K562 (cell line): ENCODE results near the gene SEPTIN1. TPM values are rescaled to one million over a fixed set of nuclear protein-coding genes. Genes with fewer than 3 reads are reported as not detected.
A peak's percentile ranks its signal among the peaks of the same experiment; 100 is the strongest.

Experiments
- ATAC-seq: fragments of 200-7000 bp; cut with Tn5 transposase; 3 replicates; pipeline ENCODE4 v1.9.1; 2020; ENCODE audit warnings: moderate library complexity
- BruUV-seq: library from RNA; stranded (reverse); fragments of 400-500 nt; replicated peaks from 2 replicates; lab custom pipeline; 2021; lab: Mats Ljungman, UMichigan
- CTCF ChIA-PET: fragments of 300-600 bp; formaldehyde crosslinking; extraction: SDS; loops from one replicate; lab custom pipeline; 2021; ENCODE audit warnings: low intra/inter-chr PET ratio; lab: Yijun Ruan, JAX
- POLR2A ChIA-PET: fragments of 300-600, 350-650 bp; sonication (Branson Sonifier 250); formaldehyde crosslinking; extraction: SDS; loops from one replicate; lab custom pipeline; 2021; ENCODE audit warnings: antibody characterized with exemption, inconsistent platforms; lab: Yijun Ruan, JAX
- DNase-seq, 4 experiments: peaks; one replicate each; pipeline versions ENCODE4 v3.0.0 to v3.0.0-alpha.2; 2011 to 2018; ENCODE audit warnings: low spot score in 3 of 4, mixed read lengths in 3 of 4; ENCODE audit errors: extremely low read depth in 1 of 4
- FAIRE-seq: peaks from 2 replicates; lab custom pipeline; 2011; peaks lifted over from hg19 to GRCh38; lab: Jason Lieb, UNC
- H2AFZ ChIP-seq: 2 replicates; pipeline ENCODE4 v1.6.0; 2011; ENCODE audit warnings: low read depth, low read length, control low read depth, inconsistent platforms
- H3K27ac ChIP-seq: fragments of 200-600 bp; 3 replicates; pipeline ENCODE4 v1.8.0; 2011; ENCODE audit warnings: low read depth, mild to moderate bottlenecking, control low read depth, inconsistent platforms, low read length, moderate library complexity, mixed read lengths; ENCODE audit errors: extremely low read depth
- H3K27me3 ChIP-seq, 2 experiments: fragments of 300-600 bp in 1 of 2; 2 replicates in 1 of 2; 3 replicates in 1 of 2; pipeline versions ENCODE4 v1.6.0 to v1.8.0; 2011; ENCODE audit warnings: inconsistent platforms in 2 of 2, low read length in 2 of 2, mild to moderate bottlenecking in 1 of 2, mixed read lengths in 1 of 2, moderate library complexity in 1 of 2; ENCODE audit not compliant: control insufficient read depth in 2 of 2, insufficient read depth in 2 of 2
- H3K36me3 ChIP-seq: fragments of 300-600 bp; 3 replicates; pipeline ENCODE4 v1.8.0; 2011; ENCODE audit warnings: mild to moderate bottlenecking, low read length, inconsistent platforms; ENCODE audit not compliant: control insufficient read depth, insufficient read depth
- H3K4me1 ChIP-seq, 2 experiments: fragments of 200-600 bp in 1 of 2; replicated peaks in 1 of 2; 2 replicates in 1 of 2; 3 replicates in 1 of 2; pipeline versions ENCODE4 v1.5.1 to v1.8.0; 2011; ENCODE audit warnings: inconsistent platforms in 2 of 2, low read length in 2 of 2, mild to moderate bottlenecking in 1 of 2, mixed read lengths in 1 of 2, moderate library complexity in 1 of 2; ENCODE audit not compliant: control insufficient read depth in 2 of 2, insufficient read depth in 2 of 2
- H3K4me2 ChIP-seq: 2 replicates; pipeline ENCODE4 v1.6.1; 2011; ENCODE audit warnings: low read length, control low read depth, inconsistent platforms, mixed read lengths; ENCODE audit not compliant: insufficient read depth
- H3K4me3 ChIP-seq: fragments of 200-600 bp; sonication (generic), shearing (Covaris generic); 2 replicates; pipeline ENCODE4 v1.5.1; 2016; ENCODE audit warnings: control low read depth, inconsistent platforms
- H3K79me2 ChIP-seq: fragments of 200-600 bp; 3 replicates; pipeline ENCODE4 v1.8.0; 2011; ENCODE audit warnings: low read length, inconsistent platforms; ENCODE audit not compliant: control insufficient read depth, insufficient read depth
- H3K9ac ChIP-seq, 2 experiments: 2 replicates each; pipeline versions ENCODE4 v1.6.0 to v1.6.1; 2011; ENCODE audit warnings: low read depth in 2 of 2, low read length in 2 of 2, control low read depth in 1 of 2, inconsistent platforms in 1 of 2, mild to moderate bottlenecking in 1 of 2, mixed read lengths in 1 of 2; ENCODE audit not compliant: insufficient read depth in 1 of 2
- H3K9me1 ChIP-seq: one replicate; pipeline ENCODE4 v1.6.0; 2011; ENCODE audit warnings: inconsistent platforms, mild to moderate bottlenecking, low read length, moderate library complexity; ENCODE audit not compliant: control insufficient read depth, insufficient read depth
- H3K9me3 ChIP-seq: replicated peaks from 2 replicates; pipeline ENCODE4 v1.5.1; 2011; ENCODE audit warnings: low read depth, low read length, inconsistent platforms; ENCODE audit not compliant: control insufficient read depth, insufficient read depth
- H4K20me1 ChIP-seq: replicated peaks from 2 replicates; pipeline ENCODE4 v1.6.1; 2011; ENCODE audit warnings: low read length, inconsistent platforms, mixed read lengths; ENCODE audit not compliant: control insufficient read depth, insufficient read depth
- ARNT ChIP-seq, 2 experiments: fragments of 450-650 bp; IDR thresholded peaks; 2 replicates each; pipeline ENCODE4 v1.6.1; 2016; ENCODE audit warnings: mild to moderate bottlenecking in 1 of 2
- CHD2 ChIP-seq: IDR thresholded peaks from 2 replicates; pipeline ENCODE4 v1.6.1; 2011; ENCODE audit warnings: low read depth, low read length
- DPF2 ChIP-seq: fragments of 450-650 bp; IDR thresholded peaks from 2 replicates; pipeline ENCODE4 v1.6.1; 2016
- ETS2 ChIP-seq: IDR thresholded peaks from 2 replicates; pipeline ENCODE4 v1.6.1; 2016; ENCODE audit warnings: borderline replicate concordance, missing genetic modification characterization, mild to moderate bottlenecking, moderate library complexity, missing compliant biosample characterization; ENCODE audit not compliant: poor library complexity, severe bottlenecking
- TRIM24 ChIP-seq, 2 experiments: fragments of 450-650 bp; IDR thresholded peaks; 2 replicates each; pipeline ENCODE4 v1.6.1; 2016
- YBX1 ChIP-seq: fragments of 450-650 bp; IDR thresholded peaks from 2 replicates; pipeline ENCODE4 v1.7.1; 2016; ENCODE audit warnings: mild to moderate bottlenecking
- WGBS: fragments of 100-300 bp; shearing (Covaris generic); methylation state at CpG from one replicate; pipeline ENCODE4 v1.1.6; 2016; ENCODE audit warnings: low coverage, mixed read lengths; ENCODE audit not compliant: insufficient coverage; ENCODE audit errors: missing lambda C conversion rate; 5-methylcytosine and 5-hydroxymethylcytosine counted together
- in situ Hi-C: fragments of 300-500 bp; cut with MboI; formaldehyde crosslinking; loops from 4 replicates; pipeline ENCODE4 v1.15.0; 2018; ENCODE audit warnings: inconsistent platforms, mixed read lengths
- intact Hi-C: fragments of 100-400 bp; cut with micrococcal nuclease; formaldehyde crosslinking; loops from 2 replicates; pipeline ENCODE4 v1.14.2; 2022
- polyA plus RNA-seq, 8 experiments: library from polyadenylated mRNA; depleted of rRNA in 4 of 8; stranded (reverse) in 5 of 8; unstranded in 3 of 8; fragments of >200 nt; fragmentation: Nextera tagmentation in 2 of 8; fragmentation: Illumina TruSeq in 1 of 8; extraction: Ambion mirVana in 2 of 8; extraction: Trizol in 1 of 8; gene quantifications; 2 replicates each; pipeline versions ENCODE4 v1.2.1 to v1.2.3, GENCODE V29; 2011 to 2014; ENCODE audit warnings: inconsistent platforms in 1 of 8, missing spikeins in 1 of 8
- total RNA-seq, 7 experiments: library from RNA; depleted of rRNA in 6 of 7; stranded (reverse); fragments of >200 nt in 6 of 7; fragmentation: Illumina TruSeq in 2 of 7; extraction: Trizol in 2 of 7; gene quantifications; 2 replicates each; pipeline versions ENCODE4 v1.2.1 to v1.2.3, GENCODE V29; 2011 to 2021; ENCODE audit warnings: low replicate concordance in 1 of 7
- TF ChIP-seq, protein P1 (sequence below): fragments of 450-650 bp; formaldehyde crosslinking; IDR thresholded peaks from 2 replicates; pipeline ENCODE4 v1.4.0; 2022; ENCODE audit warnings: missing genetic modification characterization
- TF ChIP-seq, protein P2 (sequence below): fragments of 450-650 bp; IDR thresholded peaks from 2 replicates; pipeline ENCODE4 v1.6.1; 2016
- TF ChIP-seq, protein P3 (sequence below): fragments of 250-450 bp; sonication (Bioruptor Pico); IDR thresholded peaks from 2 replicates; pipeline ENCODE4 v1.4.0; 2020; ENCODE audit warnings: mild to moderate bottlenecking, moderate library complexity, borderline replicate concordance

The SEPTIN1 gene
- total and polyA plus RNA-seq, 9 of the 15 experiments (the other 6 are each of a cell fraction or from before 2014, with no cell fraction given): 0.23 to 5.6 (median 1.7) TPM; not detected in 1

DNA sequence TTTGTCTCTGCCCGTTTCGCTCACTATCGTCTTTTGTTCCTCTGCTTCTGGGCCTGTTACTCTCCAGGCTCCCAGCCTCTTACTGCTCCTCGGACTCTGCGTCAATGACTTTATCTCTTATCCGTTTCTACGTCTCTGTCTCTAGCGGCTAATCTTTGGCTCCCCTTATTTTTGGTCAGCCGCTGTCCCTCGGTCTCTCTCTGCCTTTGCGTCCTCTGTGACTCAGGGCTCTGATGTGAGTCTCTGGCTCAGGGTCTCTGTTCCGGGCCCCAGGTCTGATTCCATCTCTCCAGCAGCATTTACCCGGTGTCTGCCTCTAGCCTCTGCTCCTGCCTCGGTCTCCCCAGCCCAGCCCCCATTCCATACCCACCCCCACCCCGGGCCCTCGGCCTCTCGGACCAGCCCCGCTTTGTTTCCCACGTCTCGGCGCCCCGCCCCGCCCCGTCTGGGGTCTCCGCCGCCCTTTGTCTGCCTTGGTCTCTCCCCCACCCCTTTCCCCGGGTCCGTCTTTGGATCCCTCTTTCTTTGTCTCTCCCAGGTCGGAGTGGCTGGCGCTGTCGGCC is 12.3 kb upstream of the SEPTIN1 start (continued):
- TF ChIP-seq YBX1 (no peak), DPF2 (peak; percentile 66; the same call in 1 of the 2 replicates)
- TF ChIP-seq, all 486 proteins: peak for 27

DNA sequence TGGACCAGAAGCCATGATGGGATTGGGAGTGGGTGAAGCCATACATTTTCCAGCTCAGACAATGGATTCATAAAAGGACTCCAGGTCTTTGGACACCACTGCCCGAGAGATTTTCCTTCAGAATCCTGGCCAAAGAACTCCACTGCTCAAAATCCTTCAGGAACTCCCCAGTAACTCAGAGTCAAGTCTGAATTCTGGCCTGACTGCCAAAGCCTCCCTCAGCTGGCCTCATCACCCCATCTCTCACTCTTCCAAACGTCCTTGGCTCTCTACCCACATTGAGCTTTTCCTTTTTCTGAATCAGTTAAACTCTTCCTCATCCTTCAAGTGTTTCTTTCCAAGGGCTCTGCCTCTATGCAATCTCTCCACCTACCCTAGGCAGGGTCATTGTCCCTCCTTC is 1.2 kb upstream of the SEPTIN1 start:
- H3K36me3 ChIP-seq: peaks cover 7% of the 10 kb centered on the region; the same call in 1 of the 3 replicates
- H3K79me2 ChIP-seq: peaks cover 16% of the 10 kb centered on the region
- H3K27me3 ChIP-seq: no peaks in the 10 kb centered on the region
- H3K9ac ChIP-seq: no peak overlapping the region; a peak in 1 of 4 replicates
- TF ChIP-seq, protein P1, sequence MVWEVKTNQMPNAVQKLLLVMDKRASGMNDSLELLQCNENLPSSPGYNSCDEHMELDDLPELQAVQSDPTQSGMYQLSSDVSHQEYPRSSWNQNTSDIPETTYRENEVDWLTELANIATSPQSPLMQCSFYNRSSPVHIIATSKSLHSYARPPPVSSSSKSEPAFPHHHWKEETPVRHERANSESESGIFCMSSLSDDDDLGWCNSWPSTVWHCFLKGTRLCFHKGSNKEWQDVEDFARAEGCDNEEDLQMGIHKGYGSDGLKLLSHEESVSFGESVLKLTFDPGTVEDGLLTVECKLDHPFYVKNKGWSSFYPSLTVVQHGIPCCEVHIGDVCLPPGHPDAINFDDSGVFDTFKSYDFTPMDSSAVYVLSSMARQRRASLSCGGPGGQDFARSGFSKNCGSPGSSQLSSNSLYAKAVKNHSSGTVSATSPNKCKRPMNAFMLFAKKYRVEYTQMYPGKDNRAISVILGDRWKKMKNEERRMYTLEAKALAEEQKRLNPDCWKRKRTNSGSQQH (CRISPR knock-in tag): no peak
- TF ChIP-seq CHD2: no peak
- TF ChIP-seq ARNT (IDR thresholded peaks at IDR 0.05): no peak
- no peak for TF ChIP-seq TRIM24 (IDR thresholded peaks at IDR 0.05)
- TF ChIP-seq, protein P2, sequence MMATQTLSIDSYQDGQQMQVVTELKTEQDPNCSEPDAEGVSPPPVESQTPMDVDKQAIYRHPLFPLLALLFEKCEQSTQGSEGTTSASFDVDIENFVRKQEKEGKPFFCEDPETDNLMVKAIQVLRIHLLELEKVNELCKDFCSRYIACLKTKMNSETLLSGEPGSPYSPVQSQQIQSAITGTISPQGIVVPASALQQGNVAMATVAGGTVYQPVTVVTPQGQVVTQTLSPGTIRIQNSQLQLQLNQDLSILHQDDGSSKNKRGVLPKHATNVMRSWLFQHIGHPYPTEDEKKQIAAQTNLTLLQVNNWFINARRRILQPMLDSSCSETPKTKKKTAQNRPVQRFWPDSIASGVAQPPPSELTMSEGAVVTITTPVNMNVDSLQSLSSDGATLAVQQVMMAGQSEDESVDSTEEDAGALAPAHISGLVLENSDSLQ: no peak
- TF ChIP-seq ETS2 (tag): no peak
- TF ChIP-seq, protein P3, sequence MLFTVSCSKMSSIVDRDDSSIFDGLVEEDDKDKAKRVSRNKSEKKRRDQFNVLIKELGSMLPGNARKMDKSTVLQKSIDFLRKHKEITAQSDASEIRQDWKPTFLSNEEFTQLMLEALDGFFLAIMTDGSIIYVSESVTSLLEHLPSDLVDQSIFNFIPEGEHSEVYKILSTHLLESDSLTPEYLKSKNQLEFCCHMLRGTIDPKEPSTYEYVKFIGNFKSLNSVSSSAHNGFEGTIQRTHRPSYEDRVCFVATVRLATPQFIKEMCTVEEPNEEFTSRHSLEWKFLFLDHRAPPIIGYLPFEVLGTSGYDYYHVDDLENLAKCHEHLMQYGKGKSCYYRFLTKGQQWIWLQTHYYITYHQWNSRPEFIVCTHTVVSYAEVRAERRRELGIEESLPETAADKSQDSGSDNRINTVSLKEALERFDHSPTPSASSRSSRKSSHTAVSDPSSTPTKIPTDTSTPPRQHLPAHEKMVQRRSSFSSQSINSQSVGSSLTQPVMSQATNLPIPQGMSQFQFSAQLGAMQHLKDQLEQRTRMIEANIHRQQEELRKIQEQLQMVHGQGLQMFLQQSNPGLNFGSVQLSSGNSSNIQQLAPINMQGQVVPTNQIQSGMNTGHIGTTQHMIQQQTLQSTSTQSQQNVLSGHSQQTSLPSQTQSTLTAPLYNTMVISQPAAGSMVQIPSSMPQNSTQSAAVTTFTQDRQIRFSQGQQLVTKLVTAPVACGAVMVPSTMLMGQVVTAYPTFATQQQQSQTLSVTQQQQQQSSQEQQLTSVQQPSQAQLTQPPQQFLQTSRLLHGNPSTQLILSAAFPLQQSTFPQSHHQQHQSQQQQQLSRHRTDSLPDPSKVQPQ (CRISPR knock-in tag): no peak
- TF ChIP-seq, all 486 proteins: peak for 0
- Histone ChIP-seq H2AFZ (no peak overlapping the region), H3K27ac (no peak overlapping the region), H3K9me1 (no peaks in the 10 kb centered on the region), H3K4me1 (peaks cover 32 to 38% of the 10 kb centered on the region in 2 experiments), H3K4me3 (no peak overlapping the region), H3K9me3 (no peaks in the 10 kb centered on the region), H4K20me1 (no peaks in the 10 kb centered on the region), H3K4me2 (no peak overlapping the region)
- ChIA-PET POLR2A (interaction anchor here (0.7 to 1.6 kb wide), 5 partner anchors 9 to 17 kb away, joined by 3 to 5 read pairs (median 3); no protein-coding TSS in a partner anchor), CTCF (no interaction called here)
- FAIRE-seq (no peak), DNase-seq (no peak), ATAC-seq (no peak)
- in situ Hi-C loops (no loop called here), intact Hi-C loops (no loop called here)
- no TSS peak for BruUV-seq
- 38% methylated on average over 2 of the region's 2 CpGs for WGBS
